ENCODE measurements around the gene IL27RA.

- no peak for TF ChIP-seq CTCF (IDR thresholded peaks at IDR 0.05 in 8 of 11, conservative IDR thresholded peaks at IDR 0.05 in 3 of 11)
- no peak for TF ChIP-seq POLR2A (IDR thresholded peaks at IDR 0.05)
- TF ChIP-seq POLR2AphosphoS5 (IDR thresholded peaks at IDR 0.05): no peak
Measured at GRCh38 chr19:14058182-14059092, 26.9 kb downstream of the IL27RA start.
